GM12878 (cell line): ENCODE data around the gene CLEC14A. TPM values are rescaled to one million over a fixed set of nuclear protein-coding genes. Genes with fewer than 3 reads are reported as not detected.

Experiments used
- ATAC-seq: fragments of 200-7000 bp; cut with Tn5 transposase; 3 replicates; pipeline ENCODE4 v1.9.1; 2020; ENCODE audit warnings: mild to moderate bottlenecking, moderate library complexity
- BruUV-seq: library from RNA; stranded (reverse); fragments of 400-500 nt; replicated peaks from 2 replicates; lab custom pipeline; 2021; lab: Mats Ljungman, UMichigan
- CTCF ChIA-PET: fragments of 300-600 bp; sonication (Branson Sonifier 250); formaldehyde crosslinking; extraction: SDS; loops from one replicate; lab custom pipeline; 2021; ENCODE audit warnings: inconsistent platforms; lab: Yijun Ruan, JAX
- POLR2A ChIA-PET: fragments of 350-600 bp; formaldehyde crosslinking; extraction: SDS; loops from one replicate; lab custom pipeline; 2021; ENCODE audit warnings: inconsistent platforms; lab: Charles Lee
- RAD21 ChIA-PET: fragments of 300-600 bp; sonication (Branson Sonifier 250); formaldehyde crosslinking; loops from one replicate; lab custom pipeline; 2023; ENCODE audit warnings: antibody characterized with exemption; ENCODE audit not compliant: unreplicated experiment; lab: Charles Lee
- SMC1A ChIA-PET: fragments of 300-600 bp; sonication (Branson Sonifier 250); formaldehyde crosslinking; loops from one replicate; lab custom pipeline; 2023; ENCODE audit not compliant: unreplicated experiment, uncharacterized antibody; lab: Charles Lee
- DNase-seq: peaks from one replicate; pipeline ENCODE4 v3.0.0-alpha.2; 2011; ENCODE audit warnings: low read depth, low spot score
- FAIRE-seq: peaks from 3 replicates; lab custom pipeline; 2011; peaks lifted over from hg19 to GRCh38; lab: Jason Lieb, UNC
- H2AFZ ChIP-seq: 2 replicates; pipeline ENCODE4 v1.6.0; 2011; ENCODE audit warnings: low read depth, low read length, control low read depth; ENCODE audit not compliant: control insufficient read depth
- H3K27ac ChIP-seq: 2 replicates; pipeline ENCODE4 v1.5.1; 2011; ENCODE audit warnings: control low read depth; ENCODE audit not compliant: control insufficient read depth, insufficient read depth
- H3K27me3 ChIP-seq, 2 experiments: replicated peaks in 1 of 2; 2 replicates each; pipeline versions ENCODE4 v1.6.0 to v1.6.1; 2011; ENCODE audit warnings: low read length in 1 of 2; ENCODE audit not compliant: control insufficient read depth in 2 of 2, insufficient read depth in 2 of 2
- H3K36me3 ChIP-seq, 2 experiments: 2 replicates each; pipeline ENCODE4 v1.5.1; 2011; ENCODE audit warnings: low read length in 1 of 2; ENCODE audit not compliant: control insufficient read depth in 2 of 2, insufficient read depth in 2 of 2
- H3K4me1 ChIP-seq: 2 replicates; pipeline ENCODE4 v1.6.1; 2011; ENCODE audit warnings: mild to moderate bottlenecking, low read length, moderate library complexity, mixed read lengths; ENCODE audit not compliant: control insufficient read depth, insufficient read depth
- H3K4me2 ChIP-seq: 2 replicates; pipeline ENCODE4 v1.6.0; 2011; ENCODE audit warnings: control low read depth; ENCODE audit not compliant: control insufficient read depth, insufficient read depth
- H3K4me3 ChIP-seq: fragments of 200-600 bp; sonication (generic); 2 replicates; pipeline ENCODE4 v1.5.1; 2016
- H3K79me2 ChIP-seq: 2 replicates; pipeline ENCODE4 v1.6.0; 2011; ENCODE audit warnings: low read length; ENCODE audit not compliant: control insufficient read depth, insufficient read depth
- H3K9ac ChIP-seq: 2 replicates; pipeline ENCODE4 v1.8.0; 2011; ENCODE audit warnings: low read length, control low read depth, mixed read lengths; ENCODE audit not compliant: control insufficient read depth, insufficient read depth
- H3K9me3 ChIP-seq: replicated peaks from 3 replicates; pipeline ENCODE4 v1.5.1; 2011; ENCODE audit warnings: mild to moderate bottlenecking, low read length; ENCODE audit not compliant: control insufficient read depth, insufficient read depth
- H4K20me1 ChIP-seq: 2 replicates; pipeline ENCODE4 v1.6.0; 2011; ENCODE audit not compliant: control insufficient read depth, insufficient read depth
- BACH1 ChIP-seq: fragments of 450-650 bp; IDR thresholded peaks from 2 replicates; pipeline ENCODE4 v1.6.1; 2017; ENCODE audit warnings: mild to moderate bottlenecking, borderline replicate concordance
- BRCA1 ChIP-seq: IDR thresholded peaks from 2 replicates; pipeline ENCODE4 v1.6.1; 2011; ENCODE audit warnings: low read depth, low read length, improper control_type of control experiment
- FOS ChIP-seq: IDR thresholded peaks from 3 replicates; pipeline ENCODE4 v1.6.1; 2011; ENCODE audit warnings: borderline replicate concordance; ENCODE audit not compliant: insufficient read length; ENCODE audit errors: extremely low read depth
- JUNB ChIP-seq: IDR thresholded peaks from 2 replicates; pipeline ENCODE4 v1.6.1; 2016; ENCODE audit warnings: antibody characterized with exemption, mild to moderate bottlenecking
- LARP7 ChIP-seq: fragments of 450-650 bp; IDR thresholded peaks from 2 replicates; pipeline ENCODE4 v1.6.1; 2017; ENCODE audit warnings: mild to moderate bottlenecking
- NRF1 ChIP-seq: conservative IDR thresholded peaks from 2 replicates; pipeline ENCODE4 v1.6.1; 2011; ENCODE audit warnings: mild to moderate bottlenecking, low read depth, low read length, improper control_type of control experiment
- SREBF2 ChIP-seq: IDR thresholded peaks from 2 replicates; pipeline ENCODE4 v1.6.1; 2012; ENCODE audit warnings: mild to moderate bottlenecking, low read length
- STAT3 ChIP-seq: IDR thresholded peaks from 2 replicates; pipeline ENCODE4 v1.6.1; 2011; ENCODE audit warnings: low read depth, low read length, improper control_type of control experiment
- ZBTB11 ChIP-seq: fragments of 450-650 bp; formaldehyde crosslinking; IDR thresholded peaks from 2 replicates; pipeline ENCODE4 v1.5.0; 2022; ENCODE audit warnings: mild to moderate bottlenecking, missing genetic modification characterization
- ZNF622 ChIP-seq: fragments of 450-650 bp; IDR thresholded peaks from 2 replicates; pipeline ENCODE4 v1.6.1; 2017; ENCODE audit warnings: mild to moderate bottlenecking, inconsistent platforms
- in situ Hi-C: fragments of 300-500 bp; cut with MboI; formaldehyde crosslinking; loops from 9 replicates; pipeline ENCODE4 v1.14.3; 2018; ENCODE audit warnings: mixed read lengths
- intact Hi-C: fragments of 100-400 bp; cut with micrococcal nuclease; formaldehyde crosslinking; loops from one replicate; pipeline ENCODE4 v1.14.2; 2022; ENCODE audit not compliant: unreplicated experiment
- polyA plus RNA-seq, 11 experiments: library from polyadenylated mRNA; depleted of rRNA in 4 of 11; unstranded in 6 of 11; stranded (reverse) in 5 of 11; fragments of >200 nt; fragmentation: Nextera tagmentation in 4 of 11; fragmentation: Illumina TruSeq in 1 of 11; extraction: Ambion mirVana in 4 of 11; extraction: Trizol in 1 of 11; gene quantifications; 1 replicate in 1 of 11; 2 replicates in 10 of 11; pipeline versions ENCODE4 v1.2.1 to v1.2.3, GENCODE V29; 2011 to 2016; ENCODE audit warnings: inconsistent platforms in 2 of 11, missing spikeins in 2 of 11, low read depth in 1 of 11
- total RNA-seq, 4 experiments: library from RNA; depleted of rRNA in 3 of 4; stranded (reverse); fragments of >200 nt in 3 of 4; fragmentation: Illumina TruSeq in 1 of 4; extraction: Trizol in 1 of 4; gene quantifications; 2 replicates each; pipeline versions ENCODE4 v1.2.1 to v1.2.3, GENCODE V29; 2013 to 2021

The CLEC14A gene
- total and polyA plus RNA-seq, 10 of the 15 experiments (the other 5 are each of a cell fraction or from before 2014, with no cell fraction given): not detected

DNA sequence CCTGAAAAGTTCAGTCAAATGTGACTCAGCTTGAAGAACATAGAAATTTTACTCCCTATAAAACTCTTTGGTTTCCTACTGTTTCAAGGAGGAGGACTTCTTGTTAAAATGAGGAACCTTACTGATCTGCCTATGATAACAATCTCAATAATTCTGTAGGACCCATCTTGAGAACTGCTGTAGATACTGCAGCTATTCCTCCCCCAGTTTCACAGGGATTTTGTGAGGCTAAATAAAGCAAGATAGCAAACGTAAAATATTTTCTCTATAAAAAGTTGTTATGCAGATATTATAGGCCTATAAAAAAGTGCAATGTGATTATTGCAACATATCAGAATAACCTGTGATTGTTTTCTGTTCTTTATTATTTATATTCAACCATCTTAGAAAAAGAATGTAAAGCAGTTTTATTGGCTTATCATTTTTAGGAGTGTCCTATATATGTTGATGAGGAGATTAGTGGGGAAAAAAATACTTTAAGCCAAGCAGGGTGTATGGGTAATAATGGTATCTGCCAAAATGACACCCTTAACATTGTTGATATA lies 12.1 kb downstream of the CLEC14A start (continued):
- no peak for TF ChIP-seq ZBTB11
- no peak for TF ChIP-seq JUNB
- no peak for TF ChIP-seq LARP7
- no peak for TF ChIP-seq STAT3
- TF ChIP-seq ZNF622: no peak
- TF ChIP-seq FOS: no peak
- no peak for TF ChIP-seq BACH1

GRCh38 chr14:38238878-38239277 lies 17.0 kb downstream of the CLEC14A start:
- in situ Hi-C loops: no loop called here
- Histone ChIP-seq H3K27ac (no peak overlapping the region), H3K79me2 (no peaks in the 10 kb centered on the region), H3K4me2 (no peak overlapping the region), H3K9ac (no peak overlapping the region), H3K9me3 (no peaks in the 10 kb centered on the region), H4K20me1 (no peaks in the 10 kb centered on the region), H3K36me3 (no peaks in the 10 kb centered on the region), H2AFZ (no peak overlapping the region), H3K27me3 (no peaks in the 10 kb centered on the region), H3K4me3 (no peak overlapping the region), H3K4me1 (no peaks in the 10 kb centered on the region)
- FAIRE-seq: no peak
- SMC1A ChIA-PET: interaction anchor here (1.0 kb wide), 1 partner anchor 10 kb away, joined by 4 read pairs; no protein-coding TSS in a partner anchor
- no peak for TF ChIP-seq BRCA1
- TF ChIP-seq NRF1: no peak
- TF ChIP-seq SREBF2: no peak
- RAD21 ChIA-PET: no interaction called here
- intact Hi-C loops: no loop called here
- CTCF ChIA-PET: no interaction called here
- POLR2A ChIA-PET: no interaction called here
- BruUV-seq: no TSS peak
- DNase-seq: no peak
- ATAC-seq: no peak
